ENCODE data around the gene C9orf43. TPM values are rescaled to one million over a fixed set of nuclear protein-coding genes. Genes with fewer than 3 reads are reported as not detected.
"Not testable (repeated sequence)": the region's sequence is repeated elsewhere in the genome, so short reads cannot be mapped to it uniquely, and the experiment has no call there.

The C9orf43 gene
- total RNA-seq, 1 donor from 2014 or later, result not detected

DNA sequence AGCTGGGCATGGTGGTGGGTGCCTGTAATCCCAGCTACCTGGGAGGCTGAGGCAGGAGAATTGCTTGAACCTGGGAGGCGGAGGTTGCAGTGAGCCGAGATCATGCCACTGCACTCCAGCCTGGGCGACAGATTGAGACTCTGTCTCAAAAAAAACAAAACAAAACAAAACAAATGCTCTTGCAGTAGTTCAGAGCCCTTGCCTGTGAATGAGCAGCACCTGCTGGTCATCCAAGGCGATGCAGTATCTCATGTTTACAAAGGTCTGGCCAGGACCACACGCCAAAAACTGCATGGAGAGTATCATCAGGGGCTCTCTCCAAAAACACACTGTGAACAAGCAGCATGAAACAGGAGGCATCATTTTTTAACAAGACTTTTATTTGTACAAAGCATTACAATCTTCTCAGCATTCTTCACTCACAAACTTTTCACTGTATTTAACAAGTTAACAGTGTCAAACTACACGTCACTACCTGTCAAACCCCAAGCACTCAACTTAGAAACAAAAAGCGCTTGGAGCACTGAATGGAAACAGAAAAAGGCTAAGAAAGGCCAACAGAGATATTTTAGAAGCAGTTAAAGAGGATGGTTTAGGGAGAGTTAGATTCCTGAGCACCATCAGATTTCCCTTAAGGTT is 3.6 kb upstream of the C9orf43 start:
- H3K27me3 ChIP-seq; H3K4me3 ChIP-seq; H3K9me3 ChIP-seq; intact Hi-C loops (cut with DNase I); H3K27ac ChIP-seq; H3K4me1 ChIP-seq: not testable (repeated sequence)
- DNase-seq (ENCODE audit: low spot score in 2 of 2), result peak in 1 of 2 donors; percentile 78
- H3K36me3 ChIP-seq, result peaks cover 8 to 12% of the 10 kb centered on the region in 2 donors
- TF ChIP-seq, protein P1, sequence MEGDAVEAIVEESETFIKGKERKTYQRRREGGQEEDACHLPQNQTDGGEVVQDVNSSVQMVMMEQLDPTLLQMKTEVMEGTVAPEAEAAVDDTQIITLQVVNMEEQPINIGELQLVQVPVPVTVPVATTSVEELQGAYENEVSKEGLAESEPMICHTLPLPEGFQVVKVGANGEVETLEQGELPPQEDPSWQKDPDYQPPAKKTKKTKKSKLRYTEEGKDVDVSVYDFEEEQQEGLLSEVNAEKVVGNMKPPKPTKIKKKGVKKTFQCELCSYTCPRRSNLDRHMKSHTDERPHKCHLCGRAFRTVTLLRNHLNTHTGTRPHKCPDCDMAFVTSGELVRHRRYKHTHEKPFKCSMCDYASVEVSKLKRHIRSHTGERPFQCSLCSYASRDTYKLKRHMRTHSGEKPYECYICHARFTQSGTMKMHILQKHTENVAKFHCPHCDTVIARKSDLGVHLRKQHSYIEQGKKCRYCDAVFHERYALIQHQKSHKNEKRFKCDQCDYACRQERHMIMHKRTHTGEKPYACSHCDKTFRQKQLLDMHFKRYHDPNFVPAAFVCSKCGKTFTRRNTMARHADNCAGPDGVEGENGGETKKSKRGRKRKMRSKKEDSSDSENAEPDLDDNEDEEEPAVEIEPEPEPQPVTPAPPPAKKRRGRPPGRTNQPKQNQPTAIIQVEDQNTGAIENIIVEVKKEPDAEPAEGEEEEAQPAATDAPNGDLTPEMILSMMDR (IDR thresholded peaks at IDR 0.05), result peak; percentile 46 to 56 (median 55)

DNA sequence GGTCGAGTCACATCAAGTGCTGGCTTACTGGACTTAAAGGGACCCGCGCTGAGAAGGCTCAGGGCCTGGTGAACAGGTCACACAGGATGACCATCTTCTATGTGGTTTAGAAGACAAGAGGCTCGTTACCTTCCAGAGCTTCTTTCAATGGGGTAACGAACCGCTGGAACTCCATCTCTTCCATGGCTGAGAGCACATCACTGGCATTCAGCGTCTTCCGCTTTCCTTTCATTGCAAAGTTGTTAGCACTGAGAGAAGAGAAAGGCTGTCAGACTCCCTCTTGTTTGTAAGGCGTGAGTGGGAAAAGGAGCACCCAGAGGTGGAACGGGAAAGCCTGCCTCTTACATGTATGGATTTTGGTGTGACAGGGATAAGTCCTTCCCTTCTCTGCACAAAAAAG is 1.1 kb upstream of the C9orf43 start:
- Histone ChIP-seq H3K27ac (peak overlapping the region; percentile 96 to 98), H3K27me3 (no peaks in the 10 kb centered on the region), H3K9me3 (no peaks in the 10 kb centered on the region), H3K36me3 (peaks cover 8 to 12% of the 10 kb centered on the region in 2 donors), H3K4me3 (peak overlapping the region; percentile 79 to 82), H3K4me1 (peaks cover 3 to 8% of the 10 kb centered on the region in 2 donors)
- TF ChIP-seq, protein P1 (IDR thresholded peaks at IDR 0.05), result no peak
- no peak for DNase-seq (ENCODE audit: low spot score in 2 of 2)
- intact Hi-C loops (cut with DNase I), result no loop called here

DNA sequence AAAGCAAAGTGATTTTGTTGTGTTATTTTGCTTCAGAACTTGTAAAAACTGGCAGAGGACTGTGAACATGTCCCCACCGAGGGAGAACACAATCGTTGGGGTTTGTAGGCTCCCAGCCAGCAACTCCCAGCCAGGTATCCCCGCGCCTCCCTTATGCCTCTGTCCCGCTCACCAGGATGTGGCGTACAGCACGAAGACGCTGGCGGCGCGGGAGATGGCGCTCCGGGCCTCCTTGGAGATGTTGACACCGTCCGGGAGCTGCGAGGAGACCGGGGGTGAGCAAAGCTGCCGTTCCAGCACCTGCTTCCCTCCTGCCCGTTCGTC is 702 bp upstream of the C9orf43 start:
- Histone ChIP-seq H3K4me3 (peak overlapping the region; percentile 79 to 82), H3K9me3 (no peaks in the 10 kb centered on the region), H3K4me1 (peaks cover 3 to 8% of the 10 kb centered on the region in 2 donors), H3K27me3 (no peaks in the 10 kb centered on the region), H3K36me3 (peaks cover 8 to 12% of the 10 kb centered on the region in 2 donors), H3K27ac (peak overlapping the region; percentile 96 to 98)
- DNase-seq (ENCODE audit: low spot score in 2 of 2), result no peak
- TF ChIP-seq, protein P1 (IDR thresholded peaks at IDR 0.05), result no peak
- intact Hi-C loops (cut with DNase I), result loop anchor here (1.0 kb wide), 2 partner anchors 9 to 135 kb away; partner anchors contain the start of genes ALAD, CDC26 and PRPF4

- H3K27me3 ChIP-seq, result no peaks in the 10 kb centered on the region
- TF ChIP-seq, protein P1 (IDR thresholded peaks at IDR 0.05), result no peak
- no peaks in the 10 kb centered on the region for H3K9me3 ChIP-seq
- H3K27ac ChIP-seq, result no peak overlapping the region
- no peak overlapping the region for H3K4me3 ChIP-seq
- no peak for DNase-seq (ENCODE audit: low spot score in 2 of 2)
- H3K4me1 ChIP-seq, result peaks cover 0 to 3% of the 10 kb centered on the region in 2 donors
- no peaks in the 10 kb centered on the region for H3K36me3 ChIP-seq
- intact Hi-C loops (cut with DNase I), result no loop called here
Measured at GRCh38 chr9:113416149-113416721, 5.7 kb downstream of the C9orf43 start.

DNA sequence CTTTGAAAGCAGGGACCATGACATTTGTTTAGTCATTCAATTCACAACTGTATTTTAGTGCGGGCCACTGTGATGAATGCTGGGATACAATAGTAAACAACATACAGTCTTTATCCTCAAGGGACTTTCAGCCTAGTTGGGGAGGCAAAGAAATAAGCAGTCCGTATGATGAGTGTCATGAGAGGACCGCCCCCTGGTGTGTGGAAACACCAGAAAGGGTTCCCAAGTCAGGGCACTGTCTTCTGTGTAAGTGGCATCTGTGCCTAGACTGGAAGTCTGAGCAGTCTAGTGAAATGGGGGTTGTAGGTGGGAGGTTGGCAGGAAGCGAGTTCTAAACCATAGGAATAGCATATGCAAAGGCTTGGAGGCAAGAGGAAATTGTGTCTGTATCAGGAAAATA is 6.8 kb downstream of the C9orf43 start:
- Histone ChIP-seq H3K36me3 (no peaks in the 10 kb centered on the region), H3K4me3 (no peak overlapping the region), H3K9me3 (no peaks in the 10 kb centered on the region), H3K4me1 (no peaks in the 10 kb centered on the region), H3K27ac (no peak overlapping the region), H3K27me3 (no peaks in the 10 kb centered on the region)
- DNase-seq (ENCODE audit: low spot score in 2 of 2), result no peak
- TF ChIP-seq, protein P1 (IDR thresholded peaks at IDR 0.05), result no peak
- intact Hi-C loops (cut with DNase I), result no loop called here

Measured in ascending aorta (tissue), 2 donors.